GM12891 (cell line): ENCODE data around the gene BID.

Experiments used
- PAX5 ChIP-seq: IDR thresholded peaks from 2 replicates; pipeline ENCODE4 v1.6.1; 2011; ENCODE audit warnings: low read length, moderate library complexity, mild to moderate bottlenecking; ENCODE audit not compliant: insufficient read depth, severe bottlenecking
- POLR2A ChIP-seq: IDR thresholded peaks from 2 replicates; pipeline ENCODE4 v1.6.1; 2011; ENCODE audit warnings: low read depth, low read length, control low read depth
- POLR2AphosphoS5 ChIP-seq: IDR thresholded peaks from 2 replicates; pipeline ENCODE4 v1.6.1; 2011; ENCODE audit warnings: low read depth, low read length, control low read depth
- POU2F2 ChIP-seq: IDR thresholded peaks from 2 replicates; pipeline ENCODE4 v1.6.1; 2011; ENCODE audit warnings: low read depth, mild to moderate bottlenecking, control low read depth, low read length, moderate library complexity
- SPI1 ChIP-seq: IDR thresholded peaks from 2 replicates; pipeline ENCODE4 v1.6.1; 2011; ENCODE audit warnings: low read depth, low read length, control low read depth
- TAF1 ChIP-seq: IDR thresholded peaks from 2 replicates; pipeline ENCODE4 v1.6.1; 2011; ENCODE audit warnings: low read depth, low read length, control low read depth

- TF ChIP-seq TAF1, result no peak
- TF ChIP-seq POLR2A, result no peak
- no peak for TF ChIP-seq POLR2AphosphoS5
- TF ChIP-seq POU2F2, result no peak
- no peak for TF ChIP-seq PAX5
- TF ChIP-seq SPI1, result no peak
These were observed 49.4 kb downstream of the BID start for GRCh38 chr22:17724678-17725499.
